Activated CD4-positive, alpha-beta T cell treated with anti-CD3 and anti-CD28 coated beads for 36 hours (primary cell): ENCODE results near the gene SFXN5. TPM values are rescaled to one million over a fixed set of nuclear protein-coding genes. Genes with fewer than 3 reads are reported as not detected.

ENCODE experiments used
- ATAC-seq: fragments of 200-7000 bp; cut with Tn5 transposase; one replicate; pipeline ENCODE4 v1.10.0; 2021; ENCODE audit warnings: mild to moderate bottlenecking, moderate library complexity
- CTCF ChIA-PET: fragments of 350-600 bp; sonication (Branson Sonifier 250); formaldehyde crosslinking; loops from one replicate; lab custom pipeline; 2021; ENCODE audit warnings: antibody characterized with exemption; lab: Charles Lee
- POLR2A ChIA-PET: fragments of 350-600 bp; sonication (Branson Sonifier 250); formaldehyde crosslinking; loops from one replicate; lab custom pipeline; 2021; ENCODE audit warnings: antibody characterized with exemption, inconsistent platforms; lab: Charles Lee
- DNase-seq: peaks from one replicate; pipeline ENCODE4 v3.0.0-alpha.2; 2020
- H3K27ac Mint-ChIP-seq: one replicate; pipeline ENCODE4 v1.8.0; 2021; ENCODE audit warnings: mixed read lengths
- H3K27me3 Mint-ChIP-seq: one replicate; pipeline ENCODE4 v1.8.0; 2021; ENCODE audit warnings: mixed read lengths
- H3K36me3 Mint-ChIP-seq: one replicate; pipeline ENCODE4 v1.8.0; 2021; ENCODE audit warnings: low read depth, mixed read lengths
- H3K4me1 Mint-ChIP-seq: one replicate; pipeline ENCODE4 v1.8.0; 2021; ENCODE audit warnings: mixed read lengths
- H3K4me3 Mint-ChIP-seq: one replicate; pipeline ENCODE4 v1.8.0; 2021; ENCODE audit warnings: mild to moderate bottlenecking, moderate library complexity, mixed read lengths
- H3K9me3 Mint-ChIP-seq: one replicate; pipeline ENCODE4 v1.8.0; 2021; ENCODE audit warnings: low read depth, mixed read lengths
- intact Hi-C, 2 experiments: fragments of 100-400 bp; cut with DNase I in 1 of 2; cut with micrococcal nuclease in 1 of 2; formaldehyde crosslinking; loops; one replicate each; pipeline versions ENCODE4 v1.14.2 to v1.15.1; 2022 to 2024; cut with DNase I, micrococcal nuclease
- total RNA-seq, 2 experiments: library from RNA; stranded (reverse); gene quantifications; one replicate each; pipeline ENCODE4 v1.2.3, GENCODE V29; 2021

The SFXN5 gene
- total RNA-seq, 2 experiments from 2014 or later: 4.5 to 6.2 TPM

DNA sequence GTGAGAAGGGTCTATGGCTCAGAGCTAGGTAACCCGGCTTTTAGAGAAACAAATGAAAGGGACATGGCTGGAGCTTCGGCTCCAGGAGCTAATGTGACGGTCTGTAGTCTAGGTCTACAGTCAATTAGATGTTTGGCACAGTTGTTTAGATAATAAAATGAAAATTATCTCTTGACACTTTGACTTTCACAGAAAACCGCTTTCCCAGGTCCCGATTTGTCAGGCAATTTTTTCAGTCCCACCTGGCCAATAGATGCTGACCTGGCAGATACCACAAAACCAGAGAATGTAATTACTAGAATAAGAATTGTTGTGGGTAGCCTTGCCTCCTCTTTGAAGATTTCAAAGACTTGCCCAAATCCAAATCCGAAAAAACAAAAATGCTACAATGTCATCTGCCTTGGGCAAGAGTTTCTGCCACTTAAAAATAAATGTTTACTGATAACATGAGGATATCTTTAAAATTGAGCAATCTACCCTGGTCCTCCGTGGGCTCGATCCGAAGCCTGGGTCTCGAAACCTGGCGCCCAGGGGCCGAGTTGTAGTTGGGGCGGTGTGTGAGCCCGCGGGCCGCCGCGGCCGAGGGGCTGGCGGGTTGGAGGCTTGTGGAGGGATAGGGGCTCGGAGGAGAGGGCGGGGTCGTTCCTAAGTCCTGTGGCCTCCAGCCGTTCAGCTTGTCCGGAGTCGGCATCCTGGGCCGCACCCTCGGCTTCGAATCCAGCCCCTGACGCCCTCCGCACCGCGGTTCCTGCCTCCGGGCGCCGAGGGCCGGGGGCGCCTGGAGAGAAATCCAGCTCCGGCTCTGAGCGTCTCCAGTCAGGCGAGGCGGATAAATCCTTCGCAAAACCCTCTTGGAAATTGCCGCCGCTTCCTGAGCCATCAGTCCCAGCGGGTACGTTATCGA, 151.8 kb downstream of the SFXN5 start:
- Mint-ChIP-seq H3K27ac (no peak overlapping the region), H3K9me3 (no peaks in the 10 kb centered on the region), H3K27me3 (peaks cover 67% of the 10 kb centered on the region), H3K4me1 (peaks cover 31% of the 10 kb centered on the region), H3K36me3 (no peaks in the 10 kb centered on the region), H3K4me3 (no peak overlapping the region)
- ChIA-PET POLR2A (no interaction called here), CTCF (interaction anchor here (3.3 kb wide), 1 partner anchor 26 kb away, joined by 27 read pairs; no protein-coding TSS in a partner anchor)
- ATAC-seq (no peak), DNase-seq (no peak)
- intact Hi-C loops: loop anchor here (5.0 kb wide), 2 partner anchors 57 to 772 kb away; partner anchors contain the start of gene CYP26B1 (in 2 of the 2)

DNA sequence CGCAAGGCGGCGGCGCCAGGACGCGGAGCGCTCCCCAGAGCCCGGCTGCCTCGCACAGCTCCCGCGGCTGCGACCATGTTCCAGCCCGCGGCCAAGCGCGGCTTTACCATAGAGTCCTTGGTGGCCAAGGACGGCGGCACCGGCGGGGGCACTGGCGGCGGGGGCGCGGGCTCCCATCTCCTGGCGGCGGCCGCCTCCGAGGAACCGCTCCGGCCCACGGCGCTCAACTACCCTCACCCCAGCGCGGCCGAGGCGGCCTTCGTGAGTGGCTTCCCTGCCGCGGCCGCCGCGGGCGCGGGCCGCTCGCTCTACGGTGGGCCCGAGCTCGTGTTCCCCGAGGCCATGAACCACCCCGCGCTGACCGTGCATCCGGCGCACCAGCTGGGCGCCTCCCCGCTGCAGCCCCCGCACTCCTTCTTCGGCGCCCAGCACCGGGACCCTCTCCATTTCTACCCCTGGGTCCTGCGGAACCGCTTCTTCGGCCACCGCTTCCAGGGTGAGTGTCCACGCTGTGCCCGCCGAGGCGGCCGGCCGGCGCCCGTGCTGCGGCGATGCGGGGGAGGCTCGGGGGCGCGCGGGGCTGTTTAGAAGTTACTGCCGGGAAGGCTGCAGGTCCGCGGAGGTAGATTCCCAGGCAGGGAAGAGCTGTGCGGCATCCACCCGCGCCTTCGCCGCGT, 153.5 kb downstream of the SFXN5 start:
- ChIA-PET CTCF (interaction anchor here (1.0 to 3.3 kb wide), 7 partner anchors 8 to 259 kb away, joined by 3 to 27 read pairs (median 4); partner anchors contain the start of gene SPR), POLR2A (no interaction called here)
- Mint-ChIP-seq H3K4me3 (no peak overlapping the region), H3K27me3 (peaks cover 72% of the 10 kb centered on the region), H3K27ac (no peak overlapping the region), H3K9me3 (no peaks in the 10 kb centered on the region), H3K36me3 (no peaks in the 10 kb centered on the region), H3K4me1 (peaks cover 30% of the 10 kb centered on the region)
- no peak for ATAC-seq
- intact Hi-C loops: loop anchor here in 1 of 2 experiments (1.0 to 5.0 kb wide), 5 partner anchors 55 to 771 kb away; partner anchors contain the start of genes CYP26B1, EGR4, RAB11FIP5 and SFXN5
- DNase-seq: peak; percentile 34

DNA sequence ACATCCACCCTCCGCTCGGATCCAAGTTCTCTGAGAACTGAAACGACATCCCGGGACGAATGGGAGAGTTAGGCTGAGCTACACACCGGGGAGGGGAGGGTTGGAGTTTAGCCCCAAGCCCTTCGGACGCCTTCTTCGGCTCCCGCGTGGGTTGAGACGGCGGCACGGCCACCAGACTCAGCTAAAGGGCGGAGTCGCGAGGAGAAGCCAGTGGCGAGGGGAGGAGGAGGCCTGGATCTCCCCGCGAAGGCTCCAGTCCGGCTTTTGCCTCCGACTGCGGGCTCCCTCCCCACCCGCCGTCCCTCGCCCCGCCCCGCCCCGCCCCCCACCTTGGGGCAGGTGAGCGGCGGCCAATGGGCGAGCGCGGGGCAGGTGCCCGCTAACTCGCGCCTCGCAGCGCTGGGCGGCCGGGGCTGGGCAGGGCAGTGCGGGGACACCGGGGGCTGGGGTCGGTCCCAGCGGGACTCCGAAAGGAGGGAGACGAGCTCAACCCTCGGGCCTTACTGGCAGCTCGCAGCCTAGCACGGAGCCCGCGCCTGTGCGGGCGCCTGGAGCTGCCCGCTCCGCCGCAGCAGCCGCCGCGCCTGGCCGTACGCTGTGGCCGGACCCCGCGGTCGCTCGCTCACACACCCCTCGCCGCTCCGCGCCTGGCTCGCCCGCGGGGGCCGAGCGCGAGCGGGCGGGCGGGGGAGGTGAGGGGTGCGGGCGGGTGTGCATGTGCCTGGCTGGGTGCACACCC, 154.2 kb downstream of the SFXN5 start, which contains the start of gene EMX1:
Gene EMX1 (plus strand): TSS at position 382 of the 739 bp plus-strand sequence. CDS start 334 bp downstream, at position 716.
- Mint-ChIP-seq H3K4me1 (peaks cover 30% of the 10 kb centered on the region), H3K36me3 (no peaks in the 10 kb centered on the region), H3K27ac (no peak within 1 kb of the TSS), H3K4me3 (peak within 1 kb of the TSS; percentile 64), H3K9me3 (no peaks in the 10 kb centered on the region), H3K27me3 (peaks cover 71% of the 10 kb centered on the region)
- ATAC-seq: peak; percentile 64
- CTCF ChIA-PET: interaction anchor here (0.7 to 3.3 kb wide), 10 partner anchors 9 to 260 kb away, joined by 3 to 27 read pairs (median 4); partner anchors contain the start of gene SPR
- DNase-seq: peak; percentile 74
- intact Hi-C loops: loop anchor here in 1 of 2 experiments (1.0 to 5.0 kb wide), 5 partner anchors 55 to 770 kb away; partner anchors contain the start of genes CYP26B1, EGR4, RAB11FIP5 and SFXN5
- POLR2A ChIA-PET: no interaction called here

DNA sequence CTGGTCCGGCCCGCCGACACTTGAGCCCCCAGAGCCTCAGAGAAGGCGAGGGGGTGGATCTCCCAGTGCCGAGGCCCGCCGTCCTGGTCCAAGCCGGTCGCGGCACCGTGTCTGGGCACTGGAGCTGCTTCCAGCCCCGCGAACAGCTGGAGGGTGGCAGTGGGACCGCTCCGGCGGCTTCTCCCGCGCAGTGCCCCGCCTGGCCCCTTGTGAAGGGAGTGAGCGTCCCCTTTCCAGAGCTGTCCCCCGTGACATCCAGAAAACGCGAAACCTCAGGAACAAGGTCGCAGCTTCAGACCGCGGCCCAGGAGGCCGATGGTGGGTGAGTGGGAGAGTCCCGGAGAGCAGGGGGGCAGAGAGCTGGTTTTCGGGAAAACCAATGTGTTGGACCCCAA, 154.8 kb downstream of the SFXN5 start:
- no peak overlapping the region for H3K27ac Mint-ChIP-seq
- H3K9me3 Mint-ChIP-seq: no peaks in the 10 kb centered on the region
- peak overlapping the region; percentile 64 for H3K4me3 Mint-ChIP-seq
- ATAC-seq (no peak), DNase-seq (no peak)
- peaks cover 30% of the 10 kb centered on the region for H3K4me1 Mint-ChIP-seq
- POLR2A ChIA-PET: no interaction called here
- intact Hi-C loops: loop anchor here in 1 of 2 experiments (1.0 to 5.0 kb wide), 6 partner anchors 29 to 769 kb away; partner anchors contain the start of genes CYP26B1, EGR4, RAB11FIP5 and SFXN5
- CTCF ChIA-PET: interaction anchor here (0.7 to 3.3 kb wide), 7 partner anchors 10 to 260 kb away, joined by 3 to 27 read pairs (median 4); partner anchors contain the start of gene SPR
- H3K27me3 Mint-ChIP-seq: peaks cover 71% of the 10 kb centered on the region
- H3K36me3 Mint-ChIP-seq: no peaks in the 10 kb centered on the region

DNA sequence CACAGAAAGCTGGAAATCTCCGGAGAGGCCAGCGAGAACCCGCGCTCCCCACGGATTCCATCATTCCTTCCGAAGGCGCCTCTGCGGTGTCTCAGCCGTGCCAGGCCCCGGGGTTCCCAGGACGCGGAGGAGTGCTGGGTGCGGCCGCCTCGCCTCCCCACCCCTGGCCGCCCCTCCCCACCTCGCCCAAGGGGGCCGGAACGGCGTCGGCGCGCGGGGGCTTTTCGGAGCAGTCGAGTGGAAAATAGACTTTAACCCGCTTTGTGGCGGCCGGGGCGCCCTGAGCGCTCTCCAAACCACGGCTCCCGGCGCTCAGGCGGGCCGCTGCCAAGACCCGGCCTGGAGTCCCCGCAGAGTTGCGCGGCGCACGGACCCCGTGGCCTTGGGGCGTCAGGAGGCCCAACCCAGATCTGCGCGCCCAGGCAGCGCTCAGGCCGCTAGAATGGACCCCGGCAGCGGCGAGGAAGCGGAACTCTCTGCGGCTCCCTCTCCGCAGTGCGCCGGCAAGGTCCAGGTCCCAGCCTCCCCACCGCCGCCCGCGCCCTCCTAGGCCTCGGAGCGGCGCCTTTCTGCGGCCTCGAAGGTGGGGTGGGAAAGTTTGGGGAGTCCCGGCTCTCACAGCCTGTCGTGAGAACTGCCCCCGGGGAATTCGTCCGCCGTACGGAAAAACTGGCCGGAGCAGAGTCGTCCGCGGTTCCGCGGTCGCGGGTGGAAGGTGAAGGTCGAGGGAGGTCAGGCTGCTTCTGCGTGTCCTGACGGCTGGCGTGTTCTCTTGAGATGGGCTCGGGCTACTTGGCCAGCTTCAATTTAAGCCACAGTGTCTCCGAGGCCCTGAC, 155.4 kb downstream of the SFXN5 start:
- Mint-ChIP-seq H3K36me3 (no peaks in the 10 kb centered on the region), H3K4me3 (peak overlapping the region; percentile 64), H3K27me3 (peaks cover 71% of the 10 kb centered on the region), H3K9me3 (no peaks in the 10 kb centered on the region), H3K4me1 (peaks cover 30% of the 10 kb centered on the region), H3K27ac (no peak overlapping the region)
- CTCF ChIA-PET: interaction anchor here (0.6 to 3.3 kb wide), 4 partner anchors 10 to 49 kb away, joined by 4 to 27 read pairs (median 8); no protein-coding TSS in a partner anchor
- ATAC-seq: peak; percentile 60
- intact Hi-C loops: loop anchor here in 1 of 2 experiments (1.0 to 5.0 kb wide), 5 partner anchors 29 to 769 kb away; partner anchors contain the start of genes CYP26B1, EGR4, RAB11FIP5 and SPR
- DNase-seq: peak; percentile 74
- POLR2A ChIA-PET: no interaction called here

DNA sequence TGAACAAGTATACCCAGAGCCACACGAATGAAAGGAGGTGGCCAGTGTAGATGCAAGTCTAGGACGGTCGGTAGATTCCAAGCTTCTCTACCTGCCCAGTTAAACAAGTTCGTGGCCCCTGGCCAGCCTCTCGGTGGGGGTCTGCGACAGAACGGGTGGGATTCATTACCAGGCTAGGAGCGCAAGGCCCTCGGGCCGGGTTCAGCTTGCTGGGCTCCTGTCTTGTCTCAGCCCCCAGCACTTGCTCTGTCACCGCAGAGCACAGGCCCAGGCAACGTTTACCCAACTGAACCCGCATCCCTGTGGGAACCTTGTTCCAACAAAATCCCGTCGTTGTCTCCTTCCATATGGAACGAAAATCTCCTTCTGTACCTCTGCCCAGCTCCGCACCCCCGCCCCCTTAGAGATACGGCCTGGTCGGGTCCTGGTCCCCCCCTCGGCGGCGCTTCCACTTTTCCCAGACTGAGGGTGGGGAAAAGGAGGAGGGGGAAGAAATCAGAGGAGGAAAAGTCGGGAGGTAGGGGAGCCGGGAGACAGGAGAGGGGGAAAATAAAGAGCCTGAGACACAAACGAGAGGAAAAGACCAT, 156.1 kb downstream of the SFXN5 start:
- intact Hi-C loops: loop anchor here in 1 of 2 experiments (5.0 kb wide), 1 partner anchor 768 kb away; the partner anchor contains the start of gene CYP26B1
- Mint-ChIP-seq H3K27me3 (peaks cover 71% of the 10 kb centered on the region), H3K36me3 (no peaks in the 10 kb centered on the region), H3K27ac (no peak overlapping the region), H3K9me3 (no peaks in the 10 kb centered on the region), H3K4me1 (peaks cover 29% of the 10 kb centered on the region), H3K4me3 (no peak overlapping the region)
- DNase-seq (no peak), ATAC-seq (no peak)
- ChIA-PET POLR2A (interaction anchor here (0.6 to 0.7 kb wide), 2 partner anchors 51 to 77 kb away, joined by 3 to 6 read pairs; no protein-coding TSS in a partner anchor), CTCF (interaction anchor here (0.6 kb wide), 2 partner anchors 13 to 16 kb away, joined by 4 read pairs; no protein-coding TSS in a partner anchor)

DNA sequence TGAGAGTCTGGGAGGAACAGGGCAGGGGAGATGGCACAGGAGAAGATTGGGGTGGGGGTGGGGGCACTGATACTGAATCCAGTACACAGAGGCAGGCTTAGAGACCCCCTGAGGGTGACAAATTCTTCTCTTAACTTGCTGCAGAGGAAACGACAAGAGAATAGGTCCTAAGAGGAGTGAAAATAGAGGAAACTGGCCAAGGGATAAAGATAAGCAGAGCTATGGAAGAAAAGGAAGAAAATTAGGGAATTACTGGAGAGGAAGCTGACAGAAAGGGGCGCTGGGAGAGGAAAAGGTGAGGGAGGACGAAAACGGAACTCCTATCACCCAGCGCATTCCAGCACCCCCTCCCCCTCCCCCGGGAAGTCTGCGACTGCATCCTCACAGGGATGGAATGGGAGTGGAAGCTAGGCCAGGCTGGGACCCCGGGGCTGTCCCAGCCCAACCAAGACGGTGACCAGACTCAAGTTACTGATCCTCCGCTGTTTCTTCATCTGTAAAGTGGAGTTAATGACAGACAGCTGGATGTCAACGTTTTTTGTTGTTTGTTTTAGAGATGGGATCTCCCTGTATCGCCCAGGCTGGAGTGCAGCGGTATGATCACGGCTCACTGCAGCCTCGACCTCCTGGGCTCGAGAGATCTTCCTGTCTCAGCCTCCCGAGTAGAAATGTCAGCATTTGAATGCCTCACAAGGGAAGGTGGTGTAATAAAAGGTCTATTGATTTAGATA, 156.8 kb downstream of the SFXN5 start:
- intact Hi-C loops: loop anchor here in 1 of 2 experiments (5.0 kb wide), 1 partner anchor 767 kb away; the partner anchor contains the start of gene CYP26B1
- H3K9me3 Mint-ChIP-seq: no peaks in the 10 kb centered on the region
- H3K4me1 Mint-ChIP-seq: peaks cover 26% of the 10 kb centered on the region
- no peaks in the 10 kb centered on the region for H3K36me3 Mint-ChIP-seq
- POLR2A ChIA-PET: interaction anchor here (0.6 to 0.7 kb wide), 2 partner anchors 50 to 78 kb away, joined by 3 to 6 read pairs; no protein-coding TSS in a partner anchor
- CTCF ChIA-PET: interaction anchor here (0.6 kb wide), 1 partner anchor 14 kb away, joined by 4 read pairs; no protein-coding TSS in a partner anchor
- H3K27me3 Mint-ChIP-seq: peaks cover 69% of the 10 kb centered on the region
- H3K4me3 Mint-ChIP-seq: no peak overlapping the region
- no peak for DNase-seq
- H3K27ac Mint-ChIP-seq: no peak overlapping the region
- ATAC-seq: no peak

DNA sequence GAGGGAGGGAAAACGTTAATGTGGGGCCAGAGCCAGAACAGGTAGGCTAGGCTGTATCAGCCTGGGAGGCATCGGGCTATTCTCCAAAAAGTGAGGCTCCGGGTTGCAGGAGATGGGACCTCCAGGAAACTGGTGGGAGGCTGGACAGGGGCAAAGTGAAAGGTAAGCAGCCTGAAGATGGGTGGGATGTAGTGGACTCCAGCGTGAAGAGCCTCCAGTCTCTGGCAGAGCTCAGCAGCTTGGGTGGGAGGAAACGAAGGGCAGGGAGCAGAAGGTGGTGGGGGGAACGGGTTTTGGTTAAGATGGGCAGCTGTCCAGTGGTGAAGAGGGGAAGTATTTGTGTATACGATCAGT, 157.3 kb downstream of the SFXN5 start:
- Mint-ChIP-seq H3K4me3 (no peak overlapping the region), H3K9me3 (no peaks in the 10 kb centered on the region), H3K36me3 (no peaks in the 10 kb centered on the region), H3K27me3 (peaks cover 67% of the 10 kb centered on the region), H3K4me1 (peaks cover 23% of the 10 kb centered on the region), H3K27ac (no peak overlapping the region)
- ChIA-PET CTCF (no interaction called here), POLR2A (no interaction called here)
- ATAC-seq (no peak), DNase-seq (no peak)
- intact Hi-C loops: no loop called here
